Hepatocyte (in vitro differentiated cells): ENCODE data around the gene DSG3.

ENCODE experiments used
- EZH2 ChIP-seq: fragments of 200-600 bp; sonication (generic); IDR thresholded peaks from 2 replicates; pipeline ENCODE4 v1.6.1; 2016; ENCODE audit warnings: antibody characterized with exemption, mild to moderate bottlenecking, borderline replicate concordance
- EZH2phosphoT487 ChIP-seq: fragments of 200-600 bp; sonication (generic); IDR thresholded peaks from one replicate; pipeline ENCODE4 v1.6.1; 2018; ENCODE audit warnings: antibody characterized with exemption, mild to moderate bottlenecking, low read depth, moderate library complexity; ENCODE audit not compliant: unreplicated experiment, severe bottlenecking
- TF ChIP-seq, protein P1 (sequence below): fragments of 200-600 bp; sonication (generic); IDR thresholded peaks from 2 replicates; pipeline ENCODE4 v1.5.1; 2016; ENCODE audit warnings: antibody characterized with exemption, mild to moderate bottlenecking; ENCODE audit not compliant: poor library complexity

DNA sequence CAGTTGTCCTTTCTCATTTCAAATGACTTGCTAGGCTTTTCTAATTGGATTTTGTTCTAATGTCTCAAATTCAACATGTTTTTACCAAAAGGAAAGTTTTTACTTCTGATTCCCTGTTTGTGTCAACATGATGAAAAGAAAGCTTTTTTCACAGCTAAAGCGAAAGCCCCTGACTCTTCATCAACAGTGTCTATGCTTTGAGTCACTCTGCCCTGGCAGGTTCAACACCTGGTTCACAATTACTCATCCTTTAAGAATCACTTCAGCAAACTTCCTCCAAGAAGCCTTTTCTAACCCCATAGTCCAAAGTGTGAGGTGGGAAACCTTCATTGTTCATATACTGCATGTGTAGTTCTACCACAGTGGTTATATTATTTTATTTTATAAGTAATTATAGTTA, 42.8 kb downstream of the DSG3 start:
- TF ChIP-seq EZH2phosphoT487, result no peak
- TF ChIP-seq, protein P1, sequence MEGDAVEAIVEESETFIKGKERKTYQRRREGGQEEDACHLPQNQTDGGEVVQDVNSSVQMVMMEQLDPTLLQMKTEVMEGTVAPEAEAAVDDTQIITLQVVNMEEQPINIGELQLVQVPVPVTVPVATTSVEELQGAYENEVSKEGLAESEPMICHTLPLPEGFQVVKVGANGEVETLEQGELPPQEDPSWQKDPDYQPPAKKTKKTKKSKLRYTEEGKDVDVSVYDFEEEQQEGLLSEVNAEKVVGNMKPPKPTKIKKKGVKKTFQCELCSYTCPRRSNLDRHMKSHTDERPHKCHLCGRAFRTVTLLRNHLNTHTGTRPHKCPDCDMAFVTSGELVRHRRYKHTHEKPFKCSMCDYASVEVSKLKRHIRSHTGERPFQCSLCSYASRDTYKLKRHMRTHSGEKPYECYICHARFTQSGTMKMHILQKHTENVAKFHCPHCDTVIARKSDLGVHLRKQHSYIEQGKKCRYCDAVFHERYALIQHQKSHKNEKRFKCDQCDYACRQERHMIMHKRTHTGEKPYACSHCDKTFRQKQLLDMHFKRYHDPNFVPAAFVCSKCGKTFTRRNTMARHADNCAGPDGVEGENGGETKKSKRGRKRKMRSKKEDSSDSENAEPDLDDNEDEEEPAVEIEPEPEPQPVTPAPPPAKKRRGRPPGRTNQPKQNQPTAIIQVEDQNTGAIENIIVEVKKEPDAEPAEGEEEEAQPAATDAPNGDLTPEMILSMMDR, result no peak
- no peak for TF ChIP-seq EZH2
